GM19463 (cell line): ENCODE measurements around the gene UBE2E3.
A peak's percentile ranks its signal among the peaks of the same experiment; 100 is the strongest.

Experiments used
- ATAC-seq: cut with Tn5 transposase; IDR thresholded peaks from one replicate; pipeline ENCODE4 v1.9.1; 2021; ENCODE audit warnings: mild to moderate bottlenecking, moderate library complexity; ENCODE audit not compliant: unreplicated experiment

UBE2E3 gene

GRCh38 chr2:180980106-180980942 is at the start of gene UBE2E3:
Gene UBE2E3, plus strand, starts transcription at chr2:180980605. Its CDS starts 1,438 bp downstream, at chr2:180982043.
- peak; percentile 74 for ATAC-seq

GRCh38 chr2:180931841-180932240 is 48.6 kb upstream of the UBE2E3 start:
- no peak for ATAC-seq

- ATAC-seq, result no peak
Observed at GRCh38 chr2:180933332-180933731, 47.1 kb upstream of the UBE2E3 start.

GRCh38 chr2:180934911-180935310 is 45.5 kb upstream of the UBE2E3 start:
- no peak for ATAC-seq

- peak; percentile 78 for ATAC-seq
Observed at GRCh38 chr2:180937480-180937879, 42.9 kb upstream of the UBE2E3 start.

GRCh38 chr2:180938451-180938850 is 42.0 kb upstream of the UBE2E3 start:
- peak; percentile 58 for ATAC-seq

- ATAC-seq, result no peak
Observed at GRCh38 chr2:180943275-180943674, 37.1 kb upstream of the UBE2E3 start.

- ATAC-seq, result no peak
Observed at GRCh38 chr2:180944372-180944771, 36.0 kb upstream of the UBE2E3 start.

- ATAC-seq, result no peak
Observed at GRCh38 chr2:180947208-180947689, 33.2 kb upstream of the UBE2E3 start.

GRCh38 chr2:180949896-180950295 is 30.5 kb upstream of the UBE2E3 start:
- no peak for ATAC-seq

GRCh38 chr2:180952082-180952481 is 28.3 kb upstream of the UBE2E3 start:
- peak; percentile 67 for ATAC-seq

- ATAC-seq, result no peak
Observed at GRCh38 chr2:180952731-180953336, 27.6 kb upstream of the UBE2E3 start.

GRCh38 chr2:180953550-180953949 is 26.9 kb upstream of the UBE2E3 start:
- no peak for ATAC-seq

GRCh38 chr2:180955101-180955500 is 25.3 kb upstream of the UBE2E3 start:
- no peak for ATAC-seq

- peak; percentile 46 for ATAC-seq
Observed at GRCh38 chr2:180959787-180960186, 20.6 kb upstream of the UBE2E3 start.

GRCh38 chr2:180960982-180961381 is 19.4 kb upstream of the UBE2E3 start:
- ATAC-seq, result no peak

- ATAC-seq, result no peak
Observed at GRCh38 chr2:180962727-180963314, 17.6 kb upstream of the UBE2E3 start.

- ATAC-seq, result no peak
Observed at GRCh38 chr2:180966378-180966777, 14.0 kb upstream of the UBE2E3 start.

GRCh38 chr2:180969124-180969523 is 11.3 kb upstream of the UBE2E3 start:
- no peak for ATAC-seq

GRCh38 chr2:180970016-180970415 is 10.4 kb upstream of the UBE2E3 start:
- no peak for ATAC-seq

GRCh38 chr2:180971811-180972210 is 8.6 kb upstream of the UBE2E3 start:
- no peak for ATAC-seq

- no peak for ATAC-seq
Observed at GRCh38 chr2:180975585-180975984, 4.8 kb upstream of the UBE2E3 start.
